AG04450 (cell line): ENCODE data around the gene AURKB. TPM values are rescaled to one million over a fixed set of nuclear protein-coding genes. Genes with fewer than 3 reads are reported as not detected.

Experiments used
- CTCF ChIA-PET: fragments of 300-600, 350-600 bp; formaldehyde crosslinking; extraction: SDS; loops from one replicate; lab custom pipeline; 2022; ENCODE audit warnings: antibody characterized with exemption, inconsistent platforms; lab: Charles Lee
- POLR2A ChIA-PET: fragments of 350-600 bp; formaldehyde crosslinking; extraction: SDS; loops from one replicate; lab custom pipeline; 2021; ENCODE audit warnings: antibody characterized with exemption, inconsistent platforms; lab: Yijun Ruan, JAX
- DNase-seq: peaks from one replicate; pipeline ENCODE4 v3.0.0-alpha.2; 2011; ENCODE audit warnings: low read depth, low spot score
- H3K27ac ChIP-seq: one replicate; pipeline ENCODE4 v1.5.1; 2012; ENCODE audit warnings: low read depth, low read length, control low read depth
- H3K27me3 ChIP-seq: one replicate; pipeline ENCODE4 v1.6.0; 2012; ENCODE audit warnings: low read length; ENCODE audit not compliant: control insufficient read depth, insufficient read depth
- H3K4me3 ChIP-seq: 2 replicates; pipeline ENCODE4 v1.5.1; 2011; ENCODE audit warnings: mild to moderate bottlenecking, low read depth, low read length, control low read depth
- H3K9me3 ChIP-seq: 2 replicates; pipeline ENCODE4 v1.5.1; 2012; ENCODE audit warnings: low read length; ENCODE audit not compliant: control insufficient read depth, insufficient read depth
- polyA plus RNA-seq: library from polyadenylated mRNA; depleted of rRNA; stranded (reverse); fragments of >200 nt; gene quantifications from 2 replicates; pipeline ENCODE4 v1.2.3, GENCODE V29; 2011
- TF ChIP-seq, protein P1 (sequence below): IDR thresholded peaks from 2 replicates; pipeline ENCODE4 v1.5.1; 2011; ENCODE audit warnings: low read depth, low read length, control low read depth, inconsistent platforms

The AURKB gene
- polyA plus RNA-seq, 1 experiment, result 5.9 TPM

DNA sequence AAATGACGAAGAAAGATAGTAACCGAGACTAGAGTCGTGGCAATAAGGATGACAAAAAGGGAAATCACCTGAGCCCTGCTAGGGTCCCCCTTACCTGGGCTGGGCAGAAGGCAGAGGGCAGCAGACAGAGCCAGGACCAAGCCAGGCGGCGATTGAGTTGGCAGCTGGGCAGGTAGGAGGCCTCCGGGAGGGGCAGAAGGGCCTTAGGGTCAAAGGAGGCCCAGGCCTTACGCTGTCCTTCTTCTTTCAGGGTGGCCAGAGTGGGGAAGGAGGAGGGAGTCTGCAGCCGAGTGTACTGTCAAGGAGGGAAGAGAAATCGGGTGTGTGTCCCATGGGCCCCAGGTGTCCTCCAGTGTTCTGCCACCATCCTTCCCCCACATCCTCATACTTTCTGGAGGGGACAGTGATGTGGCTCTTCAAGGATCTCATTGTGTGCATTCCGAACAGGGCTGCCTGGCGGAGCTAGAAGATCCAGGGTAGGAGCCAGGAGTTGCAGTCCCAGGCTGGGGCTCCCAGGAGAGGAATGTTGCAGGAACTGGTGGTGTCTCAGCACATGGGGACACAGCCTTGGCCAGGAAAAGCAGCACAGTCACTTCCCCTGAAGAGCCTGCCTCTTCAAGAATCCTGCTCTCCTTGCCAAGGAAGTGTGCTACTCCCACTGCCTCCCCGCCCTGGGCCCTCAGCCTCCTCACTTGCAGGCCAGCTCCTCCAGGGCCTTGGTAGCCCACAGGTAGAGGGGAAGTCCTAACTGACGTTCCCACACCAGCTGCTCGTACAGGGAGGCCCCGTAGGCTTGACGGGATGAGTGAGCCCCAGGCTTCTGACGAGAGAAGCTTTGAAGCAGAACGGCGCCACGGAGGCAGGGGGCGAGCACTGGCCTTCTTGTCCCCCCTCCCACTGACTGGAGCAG is 24.2 kb upstream of the AURKB start:
- H3K4me3 ChIP-seq, result no peak overlapping the region
- POLR2A ChIA-PET, result no interaction called here
- H3K27me3 ChIP-seq, result no peaks in the 10 kb centered on the region
- CTCF ChIA-PET, result no interaction called here
- no peak overlapping the region for H3K27ac ChIP-seq
- DNase-seq, result no peak
- H3K9me3 ChIP-seq, result no peaks in the 10 kb centered on the region
- TF ChIP-seq, protein P1, sequence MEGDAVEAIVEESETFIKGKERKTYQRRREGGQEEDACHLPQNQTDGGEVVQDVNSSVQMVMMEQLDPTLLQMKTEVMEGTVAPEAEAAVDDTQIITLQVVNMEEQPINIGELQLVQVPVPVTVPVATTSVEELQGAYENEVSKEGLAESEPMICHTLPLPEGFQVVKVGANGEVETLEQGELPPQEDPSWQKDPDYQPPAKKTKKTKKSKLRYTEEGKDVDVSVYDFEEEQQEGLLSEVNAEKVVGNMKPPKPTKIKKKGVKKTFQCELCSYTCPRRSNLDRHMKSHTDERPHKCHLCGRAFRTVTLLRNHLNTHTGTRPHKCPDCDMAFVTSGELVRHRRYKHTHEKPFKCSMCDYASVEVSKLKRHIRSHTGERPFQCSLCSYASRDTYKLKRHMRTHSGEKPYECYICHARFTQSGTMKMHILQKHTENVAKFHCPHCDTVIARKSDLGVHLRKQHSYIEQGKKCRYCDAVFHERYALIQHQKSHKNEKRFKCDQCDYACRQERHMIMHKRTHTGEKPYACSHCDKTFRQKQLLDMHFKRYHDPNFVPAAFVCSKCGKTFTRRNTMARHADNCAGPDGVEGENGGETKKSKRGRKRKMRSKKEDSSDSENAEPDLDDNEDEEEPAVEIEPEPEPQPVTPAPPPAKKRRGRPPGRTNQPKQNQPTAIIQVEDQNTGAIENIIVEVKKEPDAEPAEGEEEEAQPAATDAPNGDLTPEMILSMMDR, result no peak

DNA sequence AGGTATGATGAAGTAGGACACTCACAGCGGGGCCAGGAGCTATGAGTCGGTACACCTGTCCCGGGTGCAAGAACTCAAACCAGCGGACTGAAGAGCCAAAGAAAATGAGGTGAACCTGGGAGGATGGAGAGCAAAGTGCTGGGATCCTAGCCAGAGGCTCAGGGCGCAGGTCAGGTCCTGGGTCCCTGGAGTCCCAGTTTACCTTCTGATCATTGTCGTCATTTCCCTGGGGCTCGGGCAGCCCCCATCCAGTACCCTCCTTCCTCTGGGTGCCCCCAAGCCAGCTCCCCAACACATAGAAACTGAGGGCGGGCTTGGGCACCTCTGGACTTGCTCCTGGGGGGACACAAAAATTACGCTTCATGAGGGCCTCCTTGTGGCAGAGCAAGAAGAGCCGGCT is 21.3 kb upstream of the AURKB start:
- Histone ChIP-seq H3K4me3 (no peak overlapping the region), H3K27ac (no peak overlapping the region), H3K9me3 (no peaks in the 10 kb centered on the region), H3K27me3 (no peaks in the 10 kb centered on the region)
- TF ChIP-seq, protein P1, result no peak
- POLR2A ChIA-PET, result no interaction called here
- CTCF ChIA-PET, result no interaction called here
- DNase-seq, result no peak

DNA sequence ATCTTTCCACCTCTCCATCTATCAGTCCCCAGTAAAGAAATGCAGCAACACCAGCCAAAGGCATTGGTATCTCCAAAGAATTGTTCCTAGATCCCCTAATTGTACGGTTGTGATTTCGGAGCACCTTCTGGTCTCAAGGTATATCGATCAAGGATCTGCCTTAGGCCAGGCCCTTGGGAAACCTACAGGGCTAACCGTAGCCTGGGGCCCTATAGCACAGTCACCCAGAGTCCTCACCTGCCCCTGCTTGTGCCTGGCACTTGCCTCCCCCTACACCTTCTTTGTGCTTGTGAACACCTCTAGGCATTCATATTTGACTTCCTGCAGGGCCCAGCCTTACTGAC is 16.8 kb upstream of the AURKB start:
- POLR2A ChIA-PET, result interaction anchor here (0.6 to 1.0 kb wide), 5 partner anchors 17 to 246 kb away, joined by 3 to 4 read pairs (median 4); partner anchors contain the start of genes AURKB and CTC1
- no peaks in the 10 kb centered on the region for H3K27me3 ChIP-seq
- H3K4me3 ChIP-seq, result peak overlapping the region; percentile 56
- H3K9me3 ChIP-seq, result no peaks in the 10 kb centered on the region; the same call in 1 of the 2 replicates
- H3K27ac ChIP-seq, result peak overlapping the region; percentile 72
- DNase-seq, result no peak
- TF ChIP-seq, protein P1, result no peak
- CTCF ChIA-PET, result interaction anchor here (1.1 kb wide), 1 partner anchor 13 kb away, joined by 3 read pairs; no protein-coding TSS in a partner anchor

DNA sequence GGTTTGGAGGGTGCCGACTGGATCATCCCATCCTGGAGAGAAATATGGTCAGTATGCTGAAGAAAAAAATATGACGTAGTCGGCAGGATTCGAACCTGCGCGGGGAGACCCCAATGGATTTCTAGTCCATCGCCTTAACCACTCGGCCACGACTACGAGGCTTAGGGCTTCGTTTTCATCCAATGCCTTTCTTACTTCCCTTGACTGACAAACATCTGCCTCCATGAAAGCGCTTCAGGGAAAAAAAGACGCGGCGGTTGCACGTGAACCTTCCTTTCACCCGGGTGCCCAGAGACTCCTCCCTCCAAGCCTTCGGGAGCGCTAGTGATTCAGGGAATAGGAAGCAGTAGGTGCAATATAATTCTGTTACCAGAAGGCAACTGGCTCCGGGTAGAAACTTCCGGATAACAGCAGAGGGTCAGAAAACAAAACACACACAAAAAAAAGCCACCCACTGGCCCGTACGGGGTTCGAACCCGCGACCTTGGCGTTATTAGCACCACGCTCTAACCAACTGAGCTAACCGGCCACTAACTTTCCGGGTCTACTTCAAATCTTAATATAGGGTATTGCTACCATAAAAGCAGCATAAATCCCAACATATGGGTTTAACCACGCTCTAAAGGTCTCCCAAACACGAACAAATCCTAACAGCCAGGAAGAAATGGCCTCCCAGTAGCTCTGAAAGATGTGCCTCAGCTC is 16.3 kb upstream of the AURKB start:
- Histone ChIP-seq H3K9me3 (no peaks in the 10 kb centered on the region; the same call in 1 of the 2 replicates), H3K27ac (peak overlapping the region; percentile 72), H3K27me3 (no peaks in the 10 kb centered on the region), H3K4me3 (peak overlapping the region; percentile 56)
- TF ChIP-seq, protein P1, result 0 out of 2 replicates have a peak, but pooled peaks have one; percentile 4
- peak; percentile 78 for DNase-seq
- POLR2A ChIA-PET, result interaction anchor here (0.6 to 1.1 kb wide), 6 partner anchors 16 to 246 kb away, joined by 3 to 4 read pairs (median 4); partner anchors contain the start of genes AURKB and CTC1
- CTCF ChIA-PET, result interaction anchor here (1.1 kb wide), 1 partner anchor 14 kb away, joined by 3 read pairs; no protein-coding TSS in a partner anchor
